Fibroblast of the aortic adventitia (primary cell): Measurements from ENCODE around the gene SETX. TPM values are rescaled to one million over a fixed set of nuclear protein-coding genes. Genes with fewer than 3 reads are reported as not detected.
A peak's percentile ranks its signal among the peaks of the same experiment; 100 is the strongest.

ENCODE experiments used
- DNase-seq: peaks from one replicate; pipeline ENCODE4 v3.0.0-alpha.2; 2010; ENCODE audit warnings: low read depth
- H3K4me3 ChIP-seq: 2 replicates; pipeline ENCODE4 v1.5.1; 2011; ENCODE audit warnings: low read depth, mild to moderate bottlenecking, control low read depth, low read length, moderate library complexity
- CTCF ChIP-seq: IDR thresholded peaks from 2 replicates; pipeline ENCODE4 v1.5.1; 2011; ENCODE audit warnings: mild to moderate bottlenecking, low read length, control low read depth, inconsistent platforms; ENCODE audit not compliant: insufficient read depth
- total RNA-seq: library from RNA; depleted of rRNA; stranded (reverse); fragments of >200 nt; gene quantifications from 2 replicates; pipeline ENCODE4 v1.2.3, GENCODE V29; 2012; ENCODE audit warnings: low replicate concordance

Gene SETX
- total RNA-seq, 1 donor: 85.0 TPM

- no peak for DNase-seq
- no peak for TF ChIP-seq CTCF
- no peak overlapping the region for H3K4me3 ChIP-seq
Observed at GRCh38 chr9:132238026-132238972, 116.5 kb downstream of the SETX start.

DNA sequence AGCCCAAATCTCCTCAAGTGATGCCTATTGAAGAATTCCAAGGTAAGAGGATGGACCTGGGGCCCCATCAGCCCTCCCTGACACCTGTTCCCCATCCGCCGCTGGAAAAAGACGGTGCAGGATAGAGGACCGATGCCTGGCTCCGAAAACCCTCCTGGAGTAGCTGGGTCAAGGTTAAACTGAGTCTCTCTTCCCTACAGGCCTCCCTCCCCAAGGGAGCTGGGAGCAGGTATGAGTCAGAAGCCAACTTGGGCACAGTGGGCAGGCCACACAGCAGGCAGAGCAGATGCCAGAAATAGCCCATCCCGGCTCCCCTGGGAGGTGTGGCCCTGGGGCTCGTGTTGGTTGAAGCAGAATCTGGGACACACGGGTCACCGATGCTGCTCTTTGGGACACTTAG lies 117.3 kb downstream of the SETX start:
- no peak overlapping the region for H3K4me3 ChIP-seq
- TF ChIP-seq CTCF: no peak
- no peak for DNase-seq

DNA sequence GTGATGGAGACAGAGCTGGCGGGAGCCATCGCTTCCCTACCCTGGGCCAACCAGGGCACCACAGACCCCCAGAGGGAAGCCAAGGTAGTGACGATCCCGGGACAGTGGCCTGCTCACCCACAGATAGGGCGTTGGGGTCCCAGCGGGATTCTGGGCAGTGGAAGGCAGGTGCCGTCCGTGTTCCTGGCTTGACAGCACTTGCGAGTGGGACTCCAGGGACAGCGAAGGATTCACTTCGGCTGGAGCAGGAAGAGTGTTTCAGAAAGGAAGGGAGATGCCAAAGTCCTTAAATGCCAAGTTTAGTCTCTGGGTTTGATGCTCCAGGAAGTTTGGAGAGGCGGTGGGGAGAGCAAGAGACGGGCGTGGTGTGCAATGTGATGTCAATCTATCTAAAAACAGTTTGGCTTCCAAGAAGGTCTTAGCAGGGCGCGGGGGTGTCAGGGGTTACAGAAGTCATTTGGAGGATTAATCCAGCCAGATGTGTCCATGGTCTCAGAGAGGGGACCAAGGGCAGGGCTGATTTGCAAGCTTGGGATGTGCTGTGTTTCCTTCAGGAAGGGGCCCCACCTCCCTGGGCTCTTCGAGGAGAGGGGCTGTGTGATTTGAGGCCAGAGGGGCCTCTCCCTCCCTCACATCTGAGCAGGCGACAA lies 118.0 kb downstream of the SETX start:
- H3K4me3 ChIP-seq: no peak overlapping the region
- no peak for TF ChIP-seq CTCF
- DNase-seq: no peak

DNA sequence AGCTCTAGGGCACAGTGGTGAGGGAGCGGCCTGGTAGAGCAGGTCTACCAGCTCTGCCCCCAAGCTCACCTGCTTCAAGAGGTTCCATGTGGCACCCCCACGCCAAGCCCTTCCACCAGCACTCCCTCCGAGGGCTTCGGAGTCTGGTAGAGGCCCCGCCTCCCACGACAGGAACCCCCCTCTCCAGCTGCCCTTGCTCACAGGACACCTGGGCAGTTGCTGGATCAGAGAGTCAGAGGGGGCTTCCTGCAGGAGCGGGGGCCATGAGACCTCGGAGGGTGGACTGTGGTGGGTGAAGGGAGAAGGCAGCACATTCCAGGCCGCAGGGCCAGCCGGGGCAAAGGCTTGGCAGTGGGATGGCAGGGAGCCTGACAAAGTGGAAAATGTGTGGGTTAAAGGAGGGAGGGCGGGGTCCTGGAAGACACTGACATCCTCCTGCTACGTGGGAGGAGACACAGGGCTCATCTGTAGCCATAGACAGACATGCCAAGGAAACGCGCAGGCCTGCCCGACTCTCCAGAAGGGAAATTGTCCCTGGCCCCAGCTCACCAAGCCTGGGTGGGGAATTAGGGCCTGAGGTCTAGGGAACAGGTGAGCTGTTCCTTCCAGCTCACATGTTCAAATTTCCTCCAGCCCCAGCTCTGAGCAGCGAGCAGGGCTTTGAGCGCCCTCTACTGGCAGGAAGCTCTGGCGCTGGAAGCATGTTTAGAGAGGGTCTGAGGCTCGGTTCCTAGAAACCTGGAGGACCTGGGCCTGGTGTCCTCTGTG lies 118.7 kb downstream of the SETX start:
- TF ChIP-seq CTCF: peak; percentile 97
- peak; percentile 71 for DNase-seq
- H3K4me3 ChIP-seq: no peak overlapping the region

GRCh38 chr9:132235125-132235524 lies 119.7 kb downstream of the SETX start:
- no peak overlapping the region for H3K4me3 ChIP-seq
- no peak for DNase-seq
- TF ChIP-seq CTCF: no peak

DNA sequence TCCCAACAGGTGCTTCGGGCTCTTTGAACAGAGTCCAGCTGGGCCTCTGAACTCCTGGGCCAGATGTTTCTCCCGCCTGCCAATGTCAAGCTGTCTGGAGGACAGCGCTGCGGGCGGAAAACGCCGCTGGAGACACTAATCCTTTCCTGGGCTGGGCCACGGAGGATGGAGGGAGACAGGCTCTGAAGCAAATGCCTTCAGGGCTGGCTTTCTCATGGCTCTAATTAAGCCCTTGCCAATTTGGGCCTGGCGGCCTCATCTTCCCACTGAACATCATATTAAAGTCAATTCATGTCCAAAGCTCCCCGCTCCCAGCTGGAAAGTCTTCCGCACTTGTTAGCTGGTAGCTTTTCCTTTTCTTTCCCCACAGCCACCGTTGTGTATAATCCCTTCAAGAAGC lies 120.3 kb downstream of the SETX start:
- no peak overlapping the region for H3K4me3 ChIP-seq
- no peak for TF ChIP-seq CTCF
- DNase-seq: no peak
